HL-60 (cell line): ENCODE data around the gene SUSD1.

ENCODE experiments used
- GABPA ChIP-seq: IDR thresholded peaks from 2 replicates; pipeline ENCODE4 v1.6.1; 2012; ENCODE audit warnings: low read depth
- POLR2AphosphoS5 ChIP-seq: IDR thresholded peaks from 2 replicates; pipeline ENCODE4 v1.6.1; 2012; ENCODE audit warnings: low read depth
- SPI1 ChIP-seq: IDR thresholded peaks from 2 replicates; pipeline ENCODE4 v1.6.1; 2012; ENCODE audit warnings: low read depth, mild to moderate bottlenecking, borderline replicate concordance
- TF ChIP-seq, protein P1 (sequence below): IDR thresholded peaks from one replicate; pipeline ENCODE4 v1.5.1; 2011; ENCODE audit warnings: low read length, control low read depth, inconsistent platforms; ENCODE audit not compliant: insufficient read depth
- TF ChIP-seq, protein P2 (sequence below): IDR thresholded peaks from 2 replicates; pipeline ENCODE4 v1.6.1; 2012; ENCODE audit warnings: low read depth; ENCODE audit not compliant: insufficient replicate concordance

DNA sequence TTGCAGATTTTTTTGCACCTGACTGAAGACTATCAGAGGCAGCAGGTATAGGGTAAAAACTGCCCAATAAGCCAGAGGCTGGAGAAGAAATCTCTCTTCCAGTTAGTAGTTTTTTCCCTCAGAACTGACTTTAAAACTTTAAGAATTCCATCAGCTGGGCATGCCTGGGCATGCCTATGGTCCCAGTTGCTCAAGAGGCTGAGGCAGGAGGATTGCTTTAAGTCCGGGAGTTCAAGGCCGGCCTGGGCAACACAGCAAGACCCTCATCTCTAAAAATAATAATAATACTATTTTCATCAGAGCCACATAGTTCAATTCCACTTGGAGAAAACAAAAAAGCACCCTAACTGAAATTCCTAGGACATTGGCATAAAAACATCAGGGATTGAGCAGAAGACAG, 30.3 kb downstream of the SUSD1 start:
- TF ChIP-seq GABPA: no peak
- TF ChIP-seq, protein P1, sequence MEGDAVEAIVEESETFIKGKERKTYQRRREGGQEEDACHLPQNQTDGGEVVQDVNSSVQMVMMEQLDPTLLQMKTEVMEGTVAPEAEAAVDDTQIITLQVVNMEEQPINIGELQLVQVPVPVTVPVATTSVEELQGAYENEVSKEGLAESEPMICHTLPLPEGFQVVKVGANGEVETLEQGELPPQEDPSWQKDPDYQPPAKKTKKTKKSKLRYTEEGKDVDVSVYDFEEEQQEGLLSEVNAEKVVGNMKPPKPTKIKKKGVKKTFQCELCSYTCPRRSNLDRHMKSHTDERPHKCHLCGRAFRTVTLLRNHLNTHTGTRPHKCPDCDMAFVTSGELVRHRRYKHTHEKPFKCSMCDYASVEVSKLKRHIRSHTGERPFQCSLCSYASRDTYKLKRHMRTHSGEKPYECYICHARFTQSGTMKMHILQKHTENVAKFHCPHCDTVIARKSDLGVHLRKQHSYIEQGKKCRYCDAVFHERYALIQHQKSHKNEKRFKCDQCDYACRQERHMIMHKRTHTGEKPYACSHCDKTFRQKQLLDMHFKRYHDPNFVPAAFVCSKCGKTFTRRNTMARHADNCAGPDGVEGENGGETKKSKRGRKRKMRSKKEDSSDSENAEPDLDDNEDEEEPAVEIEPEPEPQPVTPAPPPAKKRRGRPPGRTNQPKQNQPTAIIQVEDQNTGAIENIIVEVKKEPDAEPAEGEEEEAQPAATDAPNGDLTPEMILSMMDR: no peak
- no peak for TF ChIP-seq SPI1
- TF ChIP-seq, protein P2, sequence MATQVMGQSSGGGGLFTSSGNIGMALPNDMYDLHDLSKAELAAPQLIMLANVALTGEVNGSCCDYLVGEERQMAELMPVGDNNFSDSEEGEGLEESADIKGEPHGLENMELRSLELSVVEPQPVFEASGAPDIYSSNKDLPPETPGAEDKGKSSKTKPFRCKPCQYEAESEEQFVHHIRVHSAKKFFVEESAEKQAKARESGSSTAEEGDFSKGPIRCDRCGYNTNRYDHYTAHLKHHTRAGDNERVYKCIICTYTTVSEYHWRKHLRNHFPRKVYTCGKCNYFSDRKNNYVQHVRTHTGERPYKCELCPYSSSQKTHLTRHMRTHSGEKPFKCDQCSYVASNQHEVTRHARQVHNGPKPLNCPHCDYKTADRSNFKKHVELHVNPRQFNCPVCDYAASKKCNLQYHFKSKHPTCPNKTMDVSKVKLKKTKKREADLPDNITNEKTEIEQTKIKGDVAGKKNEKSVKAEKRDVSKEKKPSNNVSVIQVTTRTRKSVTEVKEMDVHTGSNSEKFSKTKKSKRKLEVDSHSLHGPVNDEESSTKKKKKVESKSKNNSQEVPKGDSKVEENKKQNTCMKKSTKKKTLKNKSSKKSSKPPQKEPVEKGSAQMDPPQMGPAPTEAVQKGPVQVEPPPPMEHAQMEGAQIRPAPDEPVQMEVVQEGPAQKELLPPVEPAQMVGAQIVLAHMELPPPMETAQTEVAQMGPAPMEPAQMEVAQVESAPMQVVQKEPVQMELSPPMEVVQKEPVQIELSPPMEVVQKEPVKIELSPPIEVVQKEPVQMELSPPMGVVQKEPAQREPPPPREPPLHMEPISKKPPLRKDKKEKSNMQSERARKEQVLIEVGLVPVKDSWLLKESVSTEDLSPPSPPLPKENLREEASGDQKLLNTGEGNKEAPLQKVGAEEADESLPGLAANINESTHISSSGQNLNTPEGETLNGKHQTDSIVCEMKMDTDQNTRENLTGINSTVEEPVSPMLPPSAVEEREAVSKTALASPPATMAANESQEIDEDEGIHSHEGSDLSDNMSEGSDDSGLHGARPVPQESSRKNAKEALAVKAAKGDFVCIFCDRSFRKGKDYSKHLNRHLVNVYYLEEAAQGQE: no peak
- TF ChIP-seq POLR2AphosphoS5: no peak
